CD14-positive monocyte (primary cell): ENCODE data around the gene CDH23. TPM values are rescaled to one million over a fixed set of nuclear protein-coding genes. Genes with fewer than 3 reads are reported as not detected.

Source experiments
- DNase-seq, 3 donors: peaks; one replicate each; pipeline ENCODE4 v3.0.0-alpha.2; 2011 to 2022
- H2AFZ ChIP-seq: 2 replicates; pipeline ENCODE4 v1.6.0; 2012; ENCODE audit warnings: mild to moderate bottlenecking, low read depth, low read length, inconsistent platforms; ENCODE audit not compliant: insufficient read depth, poor library complexity, severe bottlenecking
- H3K27ac ChIP-seq, 2 donors: 1 replicate in 1 of 2; 2 replicates in 1 of 2; pipeline ENCODE4 v1.5.1; 2012 to 2013; ENCODE audit warnings: low read length in 2 of 2, control low read depth in 1 of 2, inconsistent platforms in 1 of 2, low read depth in 1 of 2, mild to moderate bottlenecking in 1 of 2
- H3K27me3 ChIP-seq, 2 donors: one replicate each; pipeline versions ENCODE4 v1.6.0 to v1.6.1; 2011 to 2013; ENCODE audit warnings: low read length in 2 of 2; ENCODE audit not compliant: control insufficient read depth in 2 of 2, insufficient read depth in 2 of 2
- H3K36me3 ChIP-seq, 2 donors: replicated peaks in 1 of 2; 1 replicate in 1 of 2; 2 replicates in 1 of 2; pipeline versions ENCODE4 v1.5.1 to v1.6.1; 2012 to 2013; ENCODE audit warnings: low read length in 2 of 2, control low read depth in 1 of 2, inconsistent platforms in 1 of 2, mild to moderate bottlenecking in 1 of 2; ENCODE audit not compliant: insufficient read depth in 2 of 2, control insufficient read depth in 1 of 2
- H3K4me1 ChIP-seq, 2 donors: 1 replicate in 1 of 2; 2 replicates in 1 of 2; pipeline versions ENCODE4 v1.5.1 to v1.6.1; 2012 to 2013; ENCODE audit warnings: low read length in 2 of 2, control low read depth in 1 of 2, inconsistent platforms in 1 of 2, mild to moderate bottlenecking in 1 of 2, moderate library complexity in 1 of 2; ENCODE audit not compliant: insufficient read depth in 2 of 2, control insufficient read depth in 1 of 2
- H3K4me2 ChIP-seq: replicated peaks from 2 replicates; pipeline ENCODE3; 2012; ENCODE audit warnings: low read length, moderate library complexity, mild to moderate bottlenecking; ENCODE audit not compliant: poor library complexity, severe bottlenecking; ENCODE audit errors: extremely low read depth
- H3K4me3 ChIP-seq, 3 experiments: fragments of 200-600 bp in 1 of 3; sonication (generic) in 1 of 3; replicated peaks in 1 of 3; 1 replicate in 2 of 3; 2 replicates in 1 of 3; pipeline ENCODE4 v1.5.1; 2011 to 2013; ENCODE audit warnings: low read length in 3 of 3, mild to moderate bottlenecking in 3 of 3, control low read depth in 2 of 3, low read depth in 2 of 3, inconsistent platforms in 1 of 3, moderate library complexity in 1 of 3
- H3K79me2 ChIP-seq: 2 replicates; pipeline ENCODE4 v1.6.0; 2012; ENCODE audit warnings: mild to moderate bottlenecking, control low read depth, inconsistent platforms, low read length, moderate library complexity; ENCODE audit not compliant: insufficient read depth
- H3K9ac ChIP-seq: 2 replicates; pipeline ENCODE4 v1.6.0; 2017; ENCODE audit warnings: low read length, mild to moderate bottlenecking; ENCODE audit not compliant: insufficient read depth, poor library complexity, severe bottlenecking
- H3K9me3 ChIP-seq, 2 donors: replicated peaks in 1 of 2; 1 replicate in 1 of 2; 2 replicates in 1 of 2; pipeline versions ENCODE4 v1.5.1 to v1.6.1; 2012 to 2013; ENCODE audit warnings: low read length in 2 of 2, control low read depth in 1 of 2; ENCODE audit not compliant: control insufficient read depth in 1 of 2, insufficient read depth in 1 of 2
- H4K20me1 ChIP-seq: 2 replicates; pipeline ENCODE4 v1.6.0; 2012; ENCODE audit warnings: mild to moderate bottlenecking, low read length, control low read depth, moderate library complexity; ENCODE audit not compliant: insufficient read depth
- H3K27ac Mint-ChIP-seq, 7 donors: one replicate each; pipeline ENCODE4 v1.8.0; 2020; ENCODE audit warnings: mild to moderate bottlenecking in 7 of 7, mixed read lengths in 7 of 7, moderate library complexity in 6 of 7, inconsistent platforms in 2 of 7
- H3K27me3 Mint-ChIP-seq, 3 donors: one replicate each; pipeline ENCODE4 v1.8.0; 2021 to 2022; ENCODE audit warnings: low read depth in 3 of 3, mild to moderate bottlenecking in 3 of 3, mixed read lengths in 3 of 3, moderate library complexity in 3 of 3, inconsistent platforms in 1 of 3
- H3K36me3 Mint-ChIP-seq, 2 donors: one replicate each; pipeline ENCODE4 v1.8.0; 2020; ENCODE audit warnings: mixed read lengths in 2 of 2, inconsistent platforms in 1 of 2, mild to moderate bottlenecking in 1 of 2
- H3K4me1 Mint-ChIP-seq: one replicate; pipeline ENCODE4 v1.8.0; 2020; ENCODE audit warnings: mild to moderate bottlenecking, mixed read lengths
- H3K4me3 Mint-ChIP-seq, 2 donors: one replicate each; pipeline ENCODE4 v1.8.0; 2020; ENCODE audit warnings: mild to moderate bottlenecking in 2 of 2, mixed read lengths in 2 of 2, moderate library complexity in 1 of 2
- H3K9me3 Mint-ChIP-seq, 7 donors: one replicate each; pipeline ENCODE4 v1.8.0; 2020 to 2022; ENCODE audit warnings: mixed read lengths in 7 of 7, mild to moderate bottlenecking in 6 of 7, moderate library complexity in 6 of 7, inconsistent platforms in 2 of 7
- CTCF ChIP-seq: fragments of 200-600 bp; IDR thresholded peaks from one replicate; pipeline ENCODE4 v1.8.0; 2022; ENCODE audit warnings: antibody characterized with exemption, mild to moderate bottlenecking
- WGBS: methylation state at CpG from one replicate; pipeline ENCODE4 v1.1.5; 2013; ENCODE audit warnings: missing lambda C conversion rate; ENCODE audit not compliant: insufficient coverage; 5-methylcytosine and 5-hydroxymethylcytosine counted together
- intact Hi-C, 2 donors: fragments of 100-400 bp; cut with micrococcal nuclease; formaldehyde crosslinking; loops; one replicate each; pipeline versions ENCODE4 v1.15.0 to v1.15.1; 2023
- polyA plus RNA-seq, 3 donors: library from polyadenylated mRNA; depleted of rRNA in 1 of 3; unstranded in 2 of 3; stranded (reverse) in 1 of 3; fragments of 300-500 nt in 2 of 3; fragments of >200 nt in 1 of 3; fragmentation: Illumina TruSeq in 2 of 3; gene quantifications; 1 replicate in 2 of 3; 2 replicates in 1 of 3; pipeline ENCODE4 v1.2.3, GENCODE V29; 2012 to 2021

Gene CDH23
- polyA plus RNA-seq, 3 donors: 8.2 to 36.2 (median 10.5) TPM

GRCh38 chr10:71398976-71399375 lies 2.3 kb downstream of the CDH23 start:
- H3K36me3 ChIP-seq: no peaks in the 10 kb centered on the region
- no peak overlapping the region for H3K27ac ChIP-seq
- H3K79me2 ChIP-seq: no peaks in the 10 kb centered on the region
- Mint-ChIP-seq H3K9me3 (peaks cover 0 to 29% (median 3%) of the 10 kb centered on the region in 7 donors), H3K4me1 (peaks cover 16% of the 10 kb centered on the region), H3K4me3 (peak overlapping the region in 1 of 2 donors; percentile 85), H3K27me3 (peaks cover 46 to 56% (median 54%) of the 10 kb centered on the region in 3 donors), H3K36me3 (peaks cover 5 to 12% of the 10 kb centered on the region in 2 donors), H3K27ac (no peak overlapping the region)
- WGBS: 97% methylated on average over 3 of the region's 4 CpGs
- no peaks in the 10 kb centered on the region for H4K20me1 ChIP-seq
- H3K4me3 ChIP-seq: no peak overlapping the region
- no peak overlapping the region for H2AFZ ChIP-seq
- H3K9me3 ChIP-seq: peaks cover 0 to 11% of the 10 kb centered on the region in 2 donors
- DNase-seq: no peak
- peaks cover 10 to 22% of the 10 kb centered on the region in 2 donors for H3K4me1 ChIP-seq
- intact Hi-C loops: no loop called here
- peaks cover 38 to 49% of the 10 kb centered on the region in 2 donors for H3K27me3 ChIP-seq
- TF ChIP-seq CTCF: no peak
- H3K9ac ChIP-seq: no peak overlapping the region
- no peak overlapping the region for H3K4me2 ChIP-seq

GRCh38 chr10:71399946-71400345 lies 3.2 kb downstream of the CDH23 start:
- H3K9me3 ChIP-seq: peaks cover 0 to 11% of the 10 kb centered on the region in 2 donors
- H3K36me3 ChIP-seq: no peaks in the 10 kb centered on the region
- intact Hi-C loops: no loop called here
- no peak overlapping the region for H3K4me3 Mint-ChIP-seq
- peaks cover 10 to 22% of the 10 kb centered on the region in 2 donors for H3K4me1 ChIP-seq
- no peak overlapping the region for H2AFZ ChIP-seq
- peak overlapping the region in 1 of 7 donors; percentile 41 for H3K27ac Mint-ChIP-seq
- no peaks in the 10 kb centered on the region for H4K20me1 ChIP-seq
- no peak overlapping the region for H3K27ac ChIP-seq
- H3K79me2 ChIP-seq: no peaks in the 10 kb centered on the region
- peaks cover 5 to 12% of the 10 kb centered on the region in 2 donors for H3K36me3 Mint-ChIP-seq
- DNase-seq: no peak
- peaks cover 16% of the 10 kb centered on the region for H3K4me1 Mint-ChIP-seq
- no peak overlapping the region for H3K4me3 ChIP-seq
- H3K27me3 ChIP-seq: peaks cover 38 to 46% of the 10 kb centered on the region in 2 donors
- H3K9ac ChIP-seq: no peak overlapping the region
- WGBS: no CpG with 5 or more reads among the region's 5 CpGs
- peaks cover 43 to 54% (median 52%) of the 10 kb centered on the region in 3 donors for H3K27me3 Mint-ChIP-seq
- no peak for TF ChIP-seq CTCF
- H3K4me2 ChIP-seq: no peak overlapping the region
- peaks cover 0 to 30% (median 3%) of the 10 kb centered on the region in 7 donors for H3K9me3 Mint-ChIP-seq
